DMS79 (cell line): ENCODE results near the gene FERMT3.
"Not testable (repeated sequence)": the region's sequence is repeated elsewhere in the genome, so short reads cannot be mapped to it uniquely, and the experiment has no call there.

ENCODE experiments used
- DNase-seq: peaks from one replicate; lab custom pipeline; 2025; lab: John Stamatoyannopoulos, UW

Gene FERMT3

GRCh38 chr11:64235437-64236161, 29.1 kb downstream of the FERMT3 start:
- no peak for DNase-seq

- peak; percentile 90 for DNase-seq
Measured at GRCh38 chr11:64237484-64237951, 31.0 kb downstream of the FERMT3 start.

- DNase-seq, result no peak
Measured at GRCh38 chr11:64238076-64238475, 31.6 kb downstream of the FERMT3 start.

GRCh38 chr11:64238999-64239398, 32.5 kb downstream of the FERMT3 start:
- DNase-seq, result no peak

- DNase-seq, result no peak
Measured at GRCh38 chr11:64239662-64240434, 33.3 kb downstream of the FERMT3 start.

- DNase-seq, result peak; percentile 89
Measured at GRCh38 chr11:64240435-64241240, 34.1 kb downstream of the FERMT3 start, which contains the start of gene FKBP2. Gene FKBP2, plus strand, starts transcription at chr11:64241095. Its CDS starts 1,293 bp downstream, at chr11:64242388.

GRCh38 chr11:64241241-64241490, 34.6 kb downstream of the FERMT3 start:
- DNase-seq, result peak; percentile 91

GRCh38 chr11:64241491-64242374, 35.2 kb downstream of the FERMT3 start:
- DNase-seq, result no peak

GRCh38 chr11:64243236-64243854, 36.8 kb downstream of the FERMT3 start:
- no peak for DNase-seq

- no peak for DNase-seq
Measured at GRCh38 chr11:64244107-64244506, 37.6 kb downstream of the FERMT3 start.

GRCh38 chr11:64244966-64245365, 38.4 kb downstream of the FERMT3 start:
- no peak for DNase-seq

GRCh38 chr11:64245401-64245796, 38.9 kb downstream of the FERMT3 start:
- no peak for DNase-seq

- peak; percentile 30 for DNase-seq
Measured at GRCh38 chr11:64245797-64246620, 39.5 kb downstream of the FERMT3 start.

GRCh38 chr11:64246621-64246870, 40.0 kb downstream of the FERMT3 start:
- DNase-seq, result not testable (repeated sequence)

GRCh38 chr11:64246871-64247728, 40.6 kb downstream of the FERMT3 start, which contains the start of gene PPP1R14B:
Gene PPP1R14B, minus strand, starts transcription at chr11:64246943. Its CDS starts 270 bp downstream, at chr11:64246673.
- peak; percentile 76 for DNase-seq

- no peak for DNase-seq
Measured at GRCh38 chr11:64247729-64248531, 41.4 kb downstream of the FERMT3 start.

- DNase-seq, result no peak
Measured at GRCh38 chr11:64248578-64248977, 42.1 kb downstream of the FERMT3 start.

- DNase-seq, result no peak
Measured at GRCh38 chr11:64249038-64249437, 42.5 kb downstream of the FERMT3 start.
